ENCODE data around the gene HOXB1. TPM values are rescaled to one million over a fixed set of nuclear protein-coding genes. Genes with fewer than 3 reads are reported as not detected.

HOXB1 gene
- total RNA-seq, 1 donor from 2014 or later: not detected

GRCh38 chr17:48568499-48569239 is 37.9 kb upstream of the HOXB1 start:
- intact Hi-C loops (cut with DNase I): no loop called here
- DNase-seq (ENCODE audit: missing footprints) (no peak), ATAC-seq (no peak)

GRCh38 chr17:48567646-48568354 is 37.0 kb upstream of the HOXB1 start:
- intact Hi-C loops (cut with DNase I): no loop called here
- DNase-seq (ENCODE audit: missing footprints) (no peak), ATAC-seq (no peak)

GRCh38 chr17:48567209-48567608 is 36.4 kb upstream of the HOXB1 start:
- intact Hi-C loops (cut with DNase I): no loop called here
- DNase-seq (ENCODE audit: missing footprints) (no peak), ATAC-seq (no peak)

- DNase-seq (ENCODE audit: missing footprints): no peak
- intact Hi-C loops (cut with DNase I): no loop called here
- ATAC-seq: no peak
Observed at GRCh38 chr17:48566717-48567116, 35.9 kb upstream of the HOXB1 start.

GRCh38 chr17:48565925-48566710 is 35.3 kb upstream of the HOXB1 start:
- ATAC-seq: no peak
- intact Hi-C loops (cut with DNase I): no loop called here
- no peak for DNase-seq (ENCODE audit: missing footprints)

- intact Hi-C loops (cut with DNase I): no loop called here
Observed at GRCh38 chr17:48565022-48565554, 34.3 kb upstream of the HOXB1 start.

GRCh38 chr17:48564188-48565021 is 33.6 kb upstream of the HOXB1 start:
- intact Hi-C loops (cut with DNase I): no loop called here
- ATAC-seq (no peak), DNase-seq (ENCODE audit: missing footprints) (no peak)

More at GRCh38 chr17:48565022-48565554, 34.3 kb upstream of the HOXB1 start:
- ATAC-seq (no peak), DNase-seq (ENCODE audit: missing footprints) (no peak)

GRCh38 chr17:48563867-48564187 is 33.0 kb upstream of the HOXB1 start:
- no peak for DNase-seq (ENCODE audit: missing footprints)
- ATAC-seq: no peak
- intact Hi-C loops (cut with DNase I): no loop called here

GRCh38 chr17:48563385-48563838 is 32.6 kb upstream of the HOXB1 start:
- ATAC-seq: no peak
- intact Hi-C loops (cut with DNase I): no loop called here
- DNase-seq (ENCODE audit: missing footprints): no peak

GRCh38 chr17:48562934-48563333 is 32.1 kb upstream of the HOXB1 start:
- intact Hi-C loops (cut with DNase I): no loop called here
- no peak for ATAC-seq
- DNase-seq (ENCODE audit: missing footprints): no peak

GRCh38 chr17:48561884-48562810 is 31.3 kb upstream of the HOXB1 start:
- intact Hi-C loops (cut with DNase I): no loop called here

GRCh38 chr17:48559840-48560817 is 29.3 kb upstream of the HOXB1 start:
- intact Hi-C loops (cut with DNase I): no loop called here
- DNase-seq (ENCODE audit: missing footprints) (no peak), ATAC-seq (no peak)

More at GRCh38 chr17:48561884-48562810, 31.3 kb upstream of the HOXB1 start:
- ATAC-seq (no peak), DNase-seq (ENCODE audit: missing footprints) (no peak)

GRCh38 chr17:48559122-48559839 is 28.5 kb upstream of the HOXB1 start:
- intact Hi-C loops (cut with DNase I): no loop called here
- DNase-seq (ENCODE audit: missing footprints): no peak
- no peak for ATAC-seq

GRCh38 chr17:48558831-48559121 is 28.0 kb upstream of the HOXB1 start:
- intact Hi-C loops (cut with DNase I): no loop called here
- ATAC-seq: no peak
- DNase-seq (ENCODE audit: missing footprints): no peak

GRCh38 chr17:48558057-48558830 is 27.4 kb upstream of the HOXB1 start:
- ATAC-seq: no peak
- DNase-seq (ENCODE audit: missing footprints): no peak
- intact Hi-C loops (cut with DNase I): no loop called here

Data from Right ventricle myocardium inferior (tissue), 1 donor.